CD14-positive monocyte (primary cell): ENCODE measurements around the gene TSPAN7. TPM values are rescaled to one million over a fixed set of nuclear protein-coding genes. Genes with fewer than 3 reads are reported as not detected.

Experiments
- DNase-seq, 3 donors: peaks; one replicate each; pipeline ENCODE4 v3.0.0-alpha.2; 2011 to 2022
- H2AFZ ChIP-seq: 2 replicates; pipeline ENCODE4 v1.6.0; 2012; ENCODE audit warnings: mild to moderate bottlenecking, low read depth, low read length, inconsistent platforms; ENCODE audit not compliant: insufficient read depth, poor library complexity, severe bottlenecking
- H3K27ac ChIP-seq, 2 donors: 1 replicate in 1 of 2; 2 replicates in 1 of 2; pipeline ENCODE4 v1.5.1; 2012 to 2013; ENCODE audit warnings: low read length in 2 of 2, control low read depth in 1 of 2, inconsistent platforms in 1 of 2, low read depth in 1 of 2, mild to moderate bottlenecking in 1 of 2
- H3K27me3 ChIP-seq, 2 donors: one replicate each; pipeline versions ENCODE4 v1.6.0 to v1.6.1; 2011 to 2013; ENCODE audit warnings: low read length in 2 of 2; ENCODE audit not compliant: control insufficient read depth in 2 of 2, insufficient read depth in 2 of 2
- H3K36me3 ChIP-seq, 2 donors: replicated peaks in 1 of 2; 1 replicate in 1 of 2; 2 replicates in 1 of 2; pipeline versions ENCODE4 v1.5.1 to v1.6.1; 2012 to 2013; ENCODE audit warnings: low read length in 2 of 2, control low read depth in 1 of 2, inconsistent platforms in 1 of 2, mild to moderate bottlenecking in 1 of 2; ENCODE audit not compliant: insufficient read depth in 2 of 2, control insufficient read depth in 1 of 2
- H3K4me1 ChIP-seq, 2 donors: 1 replicate in 1 of 2; 2 replicates in 1 of 2; pipeline versions ENCODE4 v1.5.1 to v1.6.1; 2012 to 2013; ENCODE audit warnings: low read length in 2 of 2, control low read depth in 1 of 2, inconsistent platforms in 1 of 2, mild to moderate bottlenecking in 1 of 2, moderate library complexity in 1 of 2; ENCODE audit not compliant: insufficient read depth in 2 of 2, control insufficient read depth in 1 of 2
- H3K4me2 ChIP-seq: replicated peaks from 2 replicates; pipeline ENCODE3; 2012; ENCODE audit warnings: low read length, moderate library complexity, mild to moderate bottlenecking; ENCODE audit not compliant: poor library complexity, severe bottlenecking; ENCODE audit errors: extremely low read depth
- H3K4me3 ChIP-seq, 3 experiments: fragments of 200-600 bp in 1 of 3; sonication (generic) in 1 of 3; replicated peaks in 1 of 3; 1 replicate in 2 of 3; 2 replicates in 1 of 3; pipeline ENCODE4 v1.5.1; 2011 to 2013; ENCODE audit warnings: low read length in 3 of 3, mild to moderate bottlenecking in 3 of 3, control low read depth in 2 of 3, low read depth in 2 of 3, inconsistent platforms in 1 of 3, moderate library complexity in 1 of 3
- H3K79me2 ChIP-seq: 2 replicates; pipeline ENCODE4 v1.6.0; 2012; ENCODE audit warnings: mild to moderate bottlenecking, control low read depth, inconsistent platforms, low read length, moderate library complexity; ENCODE audit not compliant: insufficient read depth
- H3K9ac ChIP-seq: 2 replicates; pipeline ENCODE4 v1.6.0; 2017; ENCODE audit warnings: low read length, mild to moderate bottlenecking; ENCODE audit not compliant: insufficient read depth, poor library complexity, severe bottlenecking
- H3K9me3 ChIP-seq, 2 donors: replicated peaks in 1 of 2; 1 replicate in 1 of 2; 2 replicates in 1 of 2; pipeline versions ENCODE4 v1.5.1 to v1.6.1; 2012 to 2013; ENCODE audit warnings: low read length in 2 of 2, control low read depth in 1 of 2; ENCODE audit not compliant: control insufficient read depth in 1 of 2, insufficient read depth in 1 of 2
- H4K20me1 ChIP-seq: 2 replicates; pipeline ENCODE4 v1.6.0; 2012; ENCODE audit warnings: mild to moderate bottlenecking, low read length, control low read depth, moderate library complexity; ENCODE audit not compliant: insufficient read depth
- H3K27ac Mint-ChIP-seq, 7 donors: one replicate each; pipeline ENCODE4 v1.8.0; 2020; ENCODE audit warnings: mild to moderate bottlenecking in 7 of 7, mixed read lengths in 7 of 7, moderate library complexity in 6 of 7, inconsistent platforms in 2 of 7
- H3K27me3 Mint-ChIP-seq, 3 donors: one replicate each; pipeline ENCODE4 v1.8.0; 2021 to 2022; ENCODE audit warnings: low read depth in 3 of 3, mild to moderate bottlenecking in 3 of 3, mixed read lengths in 3 of 3, moderate library complexity in 3 of 3, inconsistent platforms in 1 of 3
- H3K36me3 Mint-ChIP-seq, 2 donors: one replicate each; pipeline ENCODE4 v1.8.0; 2020; ENCODE audit warnings: mixed read lengths in 2 of 2, inconsistent platforms in 1 of 2, mild to moderate bottlenecking in 1 of 2
- H3K4me1 Mint-ChIP-seq: one replicate; pipeline ENCODE4 v1.8.0; 2020; ENCODE audit warnings: mild to moderate bottlenecking, mixed read lengths
- H3K4me3 Mint-ChIP-seq, 2 donors: one replicate each; pipeline ENCODE4 v1.8.0; 2020; ENCODE audit warnings: mild to moderate bottlenecking in 2 of 2, mixed read lengths in 2 of 2, moderate library complexity in 1 of 2
- H3K9me3 Mint-ChIP-seq, 7 donors: one replicate each; pipeline ENCODE4 v1.8.0; 2020 to 2022; ENCODE audit warnings: mixed read lengths in 7 of 7, mild to moderate bottlenecking in 6 of 7, moderate library complexity in 6 of 7, inconsistent platforms in 2 of 7
- CTCF ChIP-seq: fragments of 200-600 bp; IDR thresholded peaks from one replicate; pipeline ENCODE4 v1.8.0; 2022; ENCODE audit warnings: antibody characterized with exemption, mild to moderate bottlenecking
- WGBS: methylation state at CpG from one replicate; pipeline ENCODE4 v1.1.5; 2013; ENCODE audit warnings: missing lambda C conversion rate; ENCODE audit not compliant: insufficient coverage; 5-methylcytosine and 5-hydroxymethylcytosine counted together
- intact Hi-C, 2 donors: fragments of 100-400 bp; cut with micrococcal nuclease; formaldehyde crosslinking; loops; one replicate each; pipeline versions ENCODE4 v1.15.0 to v1.15.1; 2023
- polyA plus RNA-seq, 3 donors: library from polyadenylated mRNA; depleted of rRNA in 1 of 3; unstranded in 2 of 3; stranded (reverse) in 1 of 3; fragments of 300-500 nt in 2 of 3; fragments of >200 nt in 1 of 3; fragmentation: Illumina TruSeq in 2 of 3; gene quantifications; 1 replicate in 2 of 3; 2 replicates in 1 of 3; pipeline ENCODE4 v1.2.3, GENCODE V29; 2012 to 2021

TSPAN7 gene
- polyA plus RNA-seq, 3 donors, result not detected

DNA sequence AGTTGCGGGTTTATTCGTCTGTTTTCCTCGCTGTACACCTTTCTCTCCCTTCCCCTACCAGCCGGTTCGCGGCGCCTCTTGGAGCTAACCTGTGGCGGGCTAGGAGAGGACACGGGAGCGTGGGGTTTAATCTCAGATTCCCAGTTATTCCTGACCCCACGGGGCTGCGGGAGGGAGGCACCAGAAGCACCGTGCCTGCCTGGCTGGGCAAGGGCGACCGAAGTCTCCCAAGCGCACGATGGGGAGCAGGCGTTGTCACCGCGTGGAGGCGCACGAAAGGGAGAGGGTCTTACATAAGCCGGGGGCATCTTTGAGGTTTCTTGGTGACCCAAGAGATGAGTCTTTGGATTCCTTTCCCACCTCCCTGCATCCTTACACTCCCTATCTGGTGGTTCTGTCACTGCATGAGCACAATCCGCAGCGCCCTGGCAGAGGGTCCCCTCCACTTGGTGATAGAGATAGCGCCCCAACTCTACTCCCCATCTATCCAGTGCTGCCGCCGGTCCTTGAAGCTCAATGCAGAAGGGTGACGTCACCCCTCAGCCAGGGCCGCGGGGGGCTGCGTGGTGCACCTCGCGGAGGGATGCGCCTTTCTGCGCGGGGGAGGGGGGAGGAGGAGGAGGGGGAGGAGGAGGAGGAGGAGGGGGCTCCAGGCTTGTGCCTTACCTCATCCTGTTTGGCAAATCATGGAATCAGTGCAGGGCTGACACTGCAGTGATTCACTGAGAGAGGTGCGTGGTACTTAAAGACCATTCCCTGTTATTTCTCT lies 793 bp downstream of the TSPAN7 start:
- Histone ChIP-seq H3K4me1 (peaks cover 12 to 16% of the 10 kb centered on the region in 2 donors), H3K27me3 (peaks cover 4 to 17% of the 10 kb centered on the region in 2 donors), H3K79me2 (no peaks in the 10 kb centered on the region), H4K20me1 (no peaks in the 10 kb centered on the region), H3K4me3 (peak overlapping the region in 2 of 3 experiments; percentile 38 to 73), H3K27ac (no peak overlapping the region), H3K9ac (no peak overlapping the region), H3K9me3 (peaks cover 0 to 6% of the 10 kb centered on the region in 2 donors), H3K36me3 (no peaks in the 10 kb centered on the region), H3K4me2 (peak overlapping the region; percentile 78), H2AFZ (peak overlapping the region; percentile 60)
- 0% methylated on average over 5 of the region's 38 CpGs for WGBS
- Mint-ChIP-seq H3K9me3 (peaks cover 0 to 10% (median 4%) of the 10 kb centered on the region in 7 donors), H3K36me3 (no peaks in the 10 kb centered on the region), H3K4me3 (peak overlapping the region; percentile 80 to 92), H3K27ac (no peak overlapping the region), H3K27me3 (peaks cover 9 to 25% (median 14%) of the 10 kb centered on the region in 3 donors), H3K4me1 (peaks cover 14% of the 10 kb centered on the region)
- peak in 1 of 3 donors; percentile 2 for DNase-seq
- no peak for TF ChIP-seq CTCF
- intact Hi-C loops, result no loop called here

DNA sequence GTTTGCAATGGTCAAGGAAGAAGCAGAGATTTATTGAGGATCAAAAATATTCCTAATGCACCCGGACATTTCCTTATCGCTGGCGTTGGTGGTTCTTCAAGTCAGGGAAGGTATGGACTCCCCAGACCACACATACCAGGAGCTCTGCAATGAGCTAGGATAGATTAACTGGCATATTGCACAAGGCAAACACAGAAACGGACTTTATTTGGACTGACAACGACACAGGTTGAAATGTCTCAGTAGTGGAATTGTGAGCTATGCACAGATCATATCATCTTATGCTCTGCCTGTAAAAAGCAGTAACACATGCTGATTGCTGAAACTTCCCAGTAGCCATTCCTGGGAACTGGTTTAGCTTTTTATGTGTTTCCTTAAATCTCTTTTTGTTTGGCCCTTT lies 1.7 kb downstream of the TSPAN7 start:
- Histone ChIP-seq H3K27me3 (peaks cover 4 to 17% of the 10 kb centered on the region in 2 donors), H3K27ac (no peak overlapping the region), H3K4me2 (no peak overlapping the region), H3K79me2 (no peaks in the 10 kb centered on the region), H3K9ac (no peak overlapping the region), H3K4me3 (no peak overlapping the region), H4K20me1 (no peaks in the 10 kb centered on the region), H3K4me1 (peaks cover 12 to 16% of the 10 kb centered on the region in 2 donors), H2AFZ (no peak overlapping the region), H3K9me3 (peaks cover 0 to 6% of the 10 kb centered on the region in 2 donors), H3K36me3 (no peaks in the 10 kb centered on the region)
- intact Hi-C loops, result no loop called here
- no CpG with 5 or more reads among the region's 5 CpGs for WGBS
- Mint-ChIP-seq H3K36me3 (no peaks in the 10 kb centered on the region), H3K9me3 (peaks cover 0 to 10% (median 4%) of the 10 kb centered on the region in 7 donors), H3K27ac (no peak overlapping the region), H3K4me1 (peaks cover 14% of the 10 kb centered on the region), H3K27me3 (peaks cover 9 to 25% (median 14%) of the 10 kb centered on the region in 3 donors), H3K4me3 (no peak overlapping the region)
- no peak for TF ChIP-seq CTCF
- DNase-seq, result no peak
